Gastrocnemius medialis (tissue), 4 donors: ENCODE measurements around the gene TNPO3.

Experiments used
- POLR2A ChIP-seq, 2 donors: fragments of 450-650 bp; IDR thresholded peaks; one replicate each; pipeline ENCODE4 v1.6.1; 2017; ENCODE audit warnings: antibody characterized with exemption in 2 of 2, mild to moderate bottlenecking in 2 of 2, moderate library complexity in 2 of 2
- TF ChIP-seq, protein P1 (sequence below), 5 experiments: fragments of 450-650 bp in 3 of 5; fragments of 200-600 bp in 2 of 5; sonication (generic) in 2 of 5; IDR thresholded peaks in 4 of 5; conservative IDR thresholded peaks in 1 of 5; 1 replicate in 4 of 5; 2 replicates in 1 of 5; pipeline ENCODE4 v1.5.1; 2016 to 2019; ENCODE audit warnings: antibody characterized with exemption in 5 of 5, mild to moderate bottlenecking in 3 of 5, moderate library complexity in 3 of 5

DNA sequence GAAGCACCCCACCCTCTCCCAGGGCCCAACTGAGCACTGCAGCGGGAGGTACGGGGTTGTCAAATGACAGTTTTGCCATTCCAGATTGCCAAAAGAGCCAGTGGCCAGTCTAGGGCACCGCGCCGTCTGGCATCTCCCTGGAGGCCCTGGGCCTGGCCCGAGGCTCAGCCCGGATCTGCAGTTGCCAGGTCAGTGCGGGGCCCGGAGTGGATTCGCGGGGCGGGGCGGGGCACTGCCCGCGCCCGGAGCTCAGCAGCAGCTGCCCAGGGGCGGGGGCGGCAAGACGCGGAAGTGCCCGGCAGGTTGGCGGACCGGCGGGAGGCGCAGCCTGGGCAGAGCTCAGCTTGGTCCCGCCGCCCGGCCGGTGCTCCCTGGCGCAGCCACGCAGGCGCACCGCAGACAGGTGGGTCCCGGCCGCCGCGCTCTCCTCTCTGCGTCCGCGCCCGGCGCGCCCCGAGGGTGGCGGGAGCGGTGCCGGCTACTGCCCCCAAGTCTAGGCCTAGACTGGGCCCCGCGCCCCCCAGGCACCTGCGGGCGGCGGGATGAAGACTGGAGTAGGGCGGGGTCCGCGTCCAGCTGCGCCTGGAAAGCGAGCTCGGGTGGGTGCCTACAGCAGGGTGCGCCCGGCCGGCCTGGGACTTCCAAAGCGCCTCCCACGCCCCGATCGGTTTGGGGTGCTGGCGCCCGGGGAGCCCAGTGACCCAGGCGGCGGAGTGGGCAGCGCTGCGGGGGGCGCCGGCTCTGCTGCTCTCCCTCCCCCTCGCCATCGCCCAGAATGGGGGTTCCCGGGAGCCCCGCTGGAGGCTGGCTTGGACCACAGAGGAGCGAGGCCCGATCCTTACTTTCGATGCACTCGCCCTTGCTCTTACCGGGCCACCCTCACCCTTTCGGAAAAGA lies 117.0 kb downstream of the TNPO3 start, which contains the start of gene IRF5:
- TF ChIP-seq, protein P1, sequence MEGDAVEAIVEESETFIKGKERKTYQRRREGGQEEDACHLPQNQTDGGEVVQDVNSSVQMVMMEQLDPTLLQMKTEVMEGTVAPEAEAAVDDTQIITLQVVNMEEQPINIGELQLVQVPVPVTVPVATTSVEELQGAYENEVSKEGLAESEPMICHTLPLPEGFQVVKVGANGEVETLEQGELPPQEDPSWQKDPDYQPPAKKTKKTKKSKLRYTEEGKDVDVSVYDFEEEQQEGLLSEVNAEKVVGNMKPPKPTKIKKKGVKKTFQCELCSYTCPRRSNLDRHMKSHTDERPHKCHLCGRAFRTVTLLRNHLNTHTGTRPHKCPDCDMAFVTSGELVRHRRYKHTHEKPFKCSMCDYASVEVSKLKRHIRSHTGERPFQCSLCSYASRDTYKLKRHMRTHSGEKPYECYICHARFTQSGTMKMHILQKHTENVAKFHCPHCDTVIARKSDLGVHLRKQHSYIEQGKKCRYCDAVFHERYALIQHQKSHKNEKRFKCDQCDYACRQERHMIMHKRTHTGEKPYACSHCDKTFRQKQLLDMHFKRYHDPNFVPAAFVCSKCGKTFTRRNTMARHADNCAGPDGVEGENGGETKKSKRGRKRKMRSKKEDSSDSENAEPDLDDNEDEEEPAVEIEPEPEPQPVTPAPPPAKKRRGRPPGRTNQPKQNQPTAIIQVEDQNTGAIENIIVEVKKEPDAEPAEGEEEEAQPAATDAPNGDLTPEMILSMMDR (IDR thresholded peaks at IDR 0.05 in 4 of 5, conservative IDR thresholded peaks at IDR 0.05 in 1 of 5), result no peak
- no peak for TF ChIP-seq POLR2A (IDR thresholded peaks at IDR 0.05)
